CD4-positive, alpha-beta T cell treated with Interleukin-15 for 1 hour (primary cell): Measurements from ENCODE around the gene FSTL4.
"Not testable (repeated sequence)": the region's sequence is repeated elsewhere in the genome, so short reads cannot be mapped to it uniquely, and the experiment has no call there.

Experiments
- DNase-seq: peaks from one replicate; pipeline ENCODE4 v3.0.0-alpha.2; 2020

FSTL4 gene

GRCh38 chr5:133453084-133453780 is 159.1 kb downstream of the FSTL4 start:
- no peak for DNase-seq

- no peak for DNase-seq
Measured at GRCh38 chr5:133451926-133452325, 160.4 kb downstream of the FSTL4 start.

- no peak for DNase-seq
Measured at GRCh38 chr5:133450286-133450685, 162.1 kb downstream of the FSTL4 start.

GRCh38 chr5:133449181-133449580 is 163.2 kb downstream of the FSTL4 start:
- no peak for DNase-seq

- no peak for DNase-seq
Measured at GRCh38 chr5:133446440-133446839, 165.9 kb downstream of the FSTL4 start.

- DNase-seq = no peak
Measured at GRCh38 chr5:133445744-133446143, 166.6 kb downstream of the FSTL4 start.

- not testable (repeated sequence) for DNase-seq
Measured at GRCh38 chr5:133445204-133445603, 167.1 kb downstream of the FSTL4 start.

GRCh38 chr5:133444711-133445110 is 167.6 kb downstream of the FSTL4 start:
- no peak for DNase-seq

GRCh38 chr5:133441166-133441815 is 171.1 kb downstream of the FSTL4 start:
- DNase-seq = no peak

- DNase-seq = no peak
Measured at GRCh38 chr5:133440467-133441115, 171.8 kb downstream of the FSTL4 start.

GRCh38 chr5:133439859-133440258 is 172.5 kb downstream of the FSTL4 start:
- no peak for DNase-seq

GRCh38 chr5:133438487-133438886 is 173.9 kb downstream of the FSTL4 start:
- DNase-seq = no peak

GRCh38 chr5:133434336-133434735 is 178.0 kb downstream of the FSTL4 start:
- DNase-seq = no peak

GRCh38 chr5:133433641-133434040 is 178.7 kb downstream of the FSTL4 start:
- no peak for DNase-seq

GRCh38 chr5:133432956-133433532 is 179.3 kb downstream of the FSTL4 start:
- DNase-seq = no peak

- no peak for DNase-seq
Measured at GRCh38 chr5:133431326-133431865, 180.9 kb downstream of the FSTL4 start.

- no peak for DNase-seq
Measured at GRCh38 chr5:133430095-133430494, 182.2 kb downstream of the FSTL4 start.

GRCh38 chr5:133429046-133429445 is 183.3 kb downstream of the FSTL4 start:
- no peak for DNase-seq

- DNase-seq = no peak
Measured at GRCh38 chr5:133428072-133428660, 184.2 kb downstream of the FSTL4 start.

- DNase-seq = no peak
Measured at GRCh38 chr5:133427121-133427777, 185.1 kb downstream of the FSTL4 start.

- no peak for DNase-seq
Measured at GRCh38 chr5:133426264-133426663, 186.1 kb downstream of the FSTL4 start.

- DNase-seq = no peak
Measured at GRCh38 chr5:133425764-133426163, 186.6 kb downstream of the FSTL4 start.

- DNase-seq = no peak
Measured at GRCh38 chr5:133425222-133425621, 187.1 kb downstream of the FSTL4 start.
